Muscle layer of colon (tissue), 2 donors: ENCODE measurements around the gene HCN3.
"Not testable (repeated sequence)": the region's sequence is repeated elsewhere in the genome, so short reads cannot be mapped to it uniquely, and the experiment has no call there.

Experiments
- H3K27ac ChIP-seq: one replicate; pipeline ENCODE4 v1.7.0; 2013; ENCODE audit warnings: low read depth, mild to moderate bottlenecking, low read length, moderate library complexity
- H3K27me3 ChIP-seq, 2 donors: one replicate each; pipeline ENCODE4 v1.7.0; 2013; ENCODE audit warnings: low read length in 2 of 2, mild to moderate bottlenecking in 2 of 2; ENCODE audit not compliant: insufficient read depth in 2 of 2, control insufficient read depth in 1 of 2
- H3K36me3 ChIP-seq: one replicate; pipeline ENCODE4 v1.7.0; 2013; ENCODE audit warnings: mild to moderate bottlenecking, low read length; ENCODE audit not compliant: insufficient read depth
- H3K4me1 ChIP-seq: one replicate; pipeline ENCODE4 v1.7.0; 2013; ENCODE audit warnings: mild to moderate bottlenecking, low read length; ENCODE audit not compliant: insufficient read depth
- H3K4me3 ChIP-seq, 2 donors: one replicate each; pipeline ENCODE4 v1.7.0; 2013; ENCODE audit warnings: low read length in 2 of 2, low read depth in 1 of 2, mild to moderate bottlenecking in 1 of 2, moderate library complexity in 1 of 2
- H3K9ac ChIP-seq: one replicate; pipeline ENCODE4 v1.7.0; 2013; ENCODE audit warnings: low read length
- H3K9me3 ChIP-seq: one replicate; pipeline ENCODE4 v1.7.0; 2013; ENCODE audit warnings: mild to moderate bottlenecking, low read length
- donor health status: abdominal sarcoma.
- donor health status: Adenocarcinoma of cecum.

Gene HCN3

DNA sequence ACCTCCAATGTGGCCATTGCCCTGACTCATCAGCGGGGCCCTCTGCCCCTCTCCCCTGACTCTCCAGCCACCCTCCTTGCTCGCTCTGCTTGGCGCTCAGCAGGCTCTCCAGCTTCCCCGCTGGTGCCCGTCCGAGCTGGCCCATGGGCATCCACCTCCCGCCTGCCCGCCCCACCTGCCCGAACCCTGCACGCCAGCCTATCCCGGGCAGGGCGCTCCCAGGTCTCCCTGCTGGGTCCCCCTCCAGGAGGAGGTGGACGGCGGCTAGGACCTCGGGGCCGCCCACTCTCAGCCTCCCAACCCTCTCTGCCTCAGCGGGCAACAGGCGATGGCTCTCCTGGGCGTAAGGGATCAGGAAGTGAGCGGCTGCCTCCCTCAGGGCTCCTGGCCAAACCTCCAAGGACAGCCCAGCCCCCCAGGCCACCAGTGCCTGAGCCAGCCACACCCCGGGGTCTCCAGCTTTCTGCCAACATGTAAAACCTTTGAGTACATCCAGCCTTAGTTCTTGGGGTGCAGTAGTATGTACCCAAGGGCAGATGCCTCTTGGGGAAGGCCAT is 10.8 kb downstream of the HCN3 start:
- no peaks in the 10 kb centered on the region for H3K27me3 ChIP-seq
- H3K4me1 ChIP-seq = no peaks in the 10 kb centered on the region
- H3K36me3 ChIP-seq = no peaks in the 10 kb centered on the region
- no peak overlapping the region for H3K9ac ChIP-seq
- H3K4me3 ChIP-seq = no peak overlapping the region
- H3K27ac ChIP-seq = no peak overlapping the region
- no peaks in the 10 kb centered on the region for H3K9me3 ChIP-seq

DNA sequence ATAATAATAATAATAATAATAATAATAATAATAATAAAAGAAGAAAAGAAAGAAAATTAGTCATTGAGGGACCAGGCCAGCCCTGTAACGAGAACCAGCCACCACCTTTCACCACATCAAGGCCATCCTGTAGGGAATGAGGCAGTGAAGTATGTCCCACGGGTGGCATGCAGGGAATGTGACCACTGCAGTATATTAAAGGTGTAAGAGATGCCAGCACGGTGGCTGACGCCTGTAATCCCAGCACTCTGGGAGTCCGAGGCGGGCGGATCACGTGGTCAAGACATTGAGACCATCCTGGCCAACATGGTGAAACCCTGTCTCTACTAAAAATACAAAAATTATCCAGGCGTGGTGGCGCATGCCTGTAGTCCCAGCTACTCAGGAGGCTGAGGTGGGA is 13.7 kb downstream of the HCN3 start:
- H3K4me1 ChIP-seq, H3K36me3 ChIP-seq, H3K9me3 ChIP-seq, H3K9ac ChIP-seq, H3K4me3 ChIP-seq, H3K27ac ChIP-seq: not testable (repeated sequence)
- peaks cover 9 to 20% of the 10 kb centered on the region in 2 donors for H3K27me3 ChIP-seq

GRCh38 chr1:155293086-155293749 is 16.0 kb downstream of the HCN3 start:
- no peaks in the 10 kb centered on the region for H3K36me3 ChIP-seq
- H3K9me3 ChIP-seq = no peaks in the 10 kb centered on the region
- no peak overlapping the region for H3K4me3 ChIP-seq
- no peaks in the 10 kb centered on the region for H3K4me1 ChIP-seq
- H3K9ac ChIP-seq = no peak overlapping the region
- H3K27ac ChIP-seq = no peak overlapping the region
- peaks cover 11 to 32% of the 10 kb centered on the region in 2 donors for H3K27me3 ChIP-seq

- no peak overlapping the region for H3K27ac ChIP-seq
- H3K4me3 ChIP-seq = no peak overlapping the region
- no peak overlapping the region for H3K9ac ChIP-seq
- H3K9me3 ChIP-seq = no peaks in the 10 kb centered on the region
- no peaks in the 10 kb centered on the region for H3K36me3 ChIP-seq
- H3K4me1 ChIP-seq = no peaks in the 10 kb centered on the region
- H3K27me3 ChIP-seq = peaks cover 11 to 32% of the 10 kb centered on the region in 2 donors
These were observed 17.4 kb downstream of the HCN3 start for GRCh38 chr1:155294520-155295182.

GRCh38 chr1:155295183-155295941 is 18.1 kb downstream of the HCN3 start:
- H3K27me3 ChIP-seq = peaks cover 11 to 32% of the 10 kb centered on the region in 2 donors
- no peak overlapping the region for H3K9ac ChIP-seq
- no peak overlapping the region for H3K4me3 ChIP-seq

GRCh38 chr1:155295942-155296267 is 18.6 kb downstream of the HCN3 start:
- Histone ChIP-seq H3K9ac (no peak overlapping the region), H3K4me1 (no peaks in the 10 kb centered on the region), H3K27ac (no peak overlapping the region), H3K4me3 (no peak overlapping the region), H3K27me3 (peaks cover 11 to 32% of the 10 kb centered on the region in 2 donors), H3K36me3 (no peaks in the 10 kb centered on the region), H3K9me3 (no peaks in the 10 kb centered on the region)

More at GRCh38 chr1:155295183-155295941, 18.1 kb downstream of the HCN3 start:
- no peaks in the 10 kb centered on the region for H3K36me3 ChIP-seq
- H3K4me1 ChIP-seq = no peaks in the 10 kb centered on the region
- no peaks in the 10 kb centered on the region for H3K9me3 ChIP-seq
- no peak overlapping the region for H3K27ac ChIP-seq

GRCh38 chr1:155296661-155297060 is 19.4 kb downstream of the HCN3 start:
- H3K4me1 ChIP-seq = no peaks in the 10 kb centered on the region
- no peaks in the 10 kb centered on the region for H3K9me3 ChIP-seq
- H3K27ac ChIP-seq = no peak overlapping the region
- H3K9ac ChIP-seq = no peak overlapping the region
- H3K4me3 ChIP-seq = no peak overlapping the region
- no peaks in the 10 kb centered on the region for H3K36me3 ChIP-seq
- peaks cover 11 to 32% of the 10 kb centered on the region in 2 donors for H3K27me3 ChIP-seq

DNA sequence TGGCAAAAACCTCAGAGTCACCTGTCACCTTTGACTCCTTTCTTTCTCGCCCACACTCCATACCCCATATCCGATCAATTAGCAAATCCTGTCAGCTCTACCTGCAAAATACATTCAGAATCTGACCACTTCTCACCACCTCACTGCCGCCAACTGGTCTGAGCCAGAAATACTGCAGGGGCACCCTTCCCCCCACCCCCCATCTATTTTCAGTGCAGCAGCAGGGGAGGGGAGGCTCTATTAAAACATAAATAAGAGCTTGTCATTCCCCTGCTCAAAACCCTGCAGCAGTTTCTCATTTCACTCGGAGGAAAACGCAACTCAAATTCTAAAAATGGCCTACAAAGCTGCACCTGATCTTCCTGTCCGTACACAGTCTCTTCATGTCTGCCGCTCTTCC is 20.1 kb downstream of the HCN3 start:
- Histone ChIP-seq H3K4me1 (no peaks in the 10 kb centered on the region), H3K27me3 (peaks cover 11 to 32% of the 10 kb centered on the region in 2 donors), H3K36me3 (no peaks in the 10 kb centered on the region)

GRCh38 chr1:155300024-155300423 is 22.8 kb downstream of the HCN3 start:
- H3K9me3 ChIP-seq = no peaks in the 10 kb centered on the region
- no peak overlapping the region for H3K4me3 ChIP-seq
- H3K27me3 ChIP-seq = peaks cover 11 to 22% of the 10 kb centered on the region in 2 donors
- H3K36me3 ChIP-seq = no peaks in the 10 kb centered on the region
- no peaks in the 10 kb centered on the region for H3K4me1 ChIP-seq
- no peak overlapping the region for H3K27ac ChIP-seq
- H3K9ac ChIP-seq = no peak overlapping the region

More for the DNA sequence above, 20.1 kb downstream of the HCN3 start:
- no peak overlapping the region for H3K4me3 ChIP-seq
- no peak overlapping the region for H3K27ac ChIP-seq
- no peak overlapping the region for H3K9ac ChIP-seq
- no peaks in the 10 kb centered on the region for H3K9me3 ChIP-seq

DNA sequence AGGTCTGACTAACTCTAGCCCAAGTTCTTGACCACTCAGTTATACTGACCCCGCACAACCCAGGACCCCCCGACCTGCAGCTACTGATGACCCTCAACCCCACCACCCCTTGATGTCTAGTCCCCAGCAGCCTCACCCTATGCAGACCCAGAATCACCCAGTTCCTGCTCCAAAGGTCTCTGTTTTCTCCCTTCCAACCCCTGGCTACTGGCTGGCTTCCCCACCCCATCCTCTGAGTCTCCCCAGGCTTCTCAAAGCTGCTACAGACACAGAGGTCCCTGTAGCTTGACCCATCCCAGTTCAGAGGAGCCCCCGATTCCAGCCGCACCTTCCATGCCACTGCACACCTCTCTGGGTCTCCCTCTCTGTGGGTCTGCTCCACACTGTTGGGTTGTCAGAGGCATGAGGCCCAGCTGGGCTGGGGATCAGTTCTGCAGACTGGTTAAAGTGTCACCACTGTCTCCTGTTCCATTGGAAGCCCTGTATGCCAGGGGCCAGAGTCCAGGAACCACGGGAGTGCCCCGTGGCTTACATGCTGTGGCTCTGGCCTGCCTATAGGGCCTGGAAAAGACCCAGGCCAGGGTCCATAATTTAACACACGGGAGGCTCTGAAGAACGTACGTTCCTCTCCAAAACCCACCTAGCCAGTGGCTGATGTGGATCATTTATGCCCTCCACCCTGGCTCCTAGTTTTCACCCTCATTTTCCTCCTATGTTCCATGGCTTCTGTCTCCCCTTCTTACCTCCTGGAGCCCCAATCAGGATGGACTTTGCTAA is 23.5 kb downstream of the HCN3 start:
- no peaks in the 10 kb centered on the region for H3K4me1 ChIP-seq
- H3K9me3 ChIP-seq = no peaks in the 10 kb centered on the region
- no peak overlapping the region for H3K27ac ChIP-seq
- H3K4me3 ChIP-seq = no peak overlapping the region
- peaks cover 4 to 15% of the 10 kb centered on the region in 2 donors for H3K27me3 ChIP-seq
- no peak overlapping the region for H3K9ac ChIP-seq
- H3K36me3 ChIP-seq = no peaks in the 10 kb centered on the region

DNA sequence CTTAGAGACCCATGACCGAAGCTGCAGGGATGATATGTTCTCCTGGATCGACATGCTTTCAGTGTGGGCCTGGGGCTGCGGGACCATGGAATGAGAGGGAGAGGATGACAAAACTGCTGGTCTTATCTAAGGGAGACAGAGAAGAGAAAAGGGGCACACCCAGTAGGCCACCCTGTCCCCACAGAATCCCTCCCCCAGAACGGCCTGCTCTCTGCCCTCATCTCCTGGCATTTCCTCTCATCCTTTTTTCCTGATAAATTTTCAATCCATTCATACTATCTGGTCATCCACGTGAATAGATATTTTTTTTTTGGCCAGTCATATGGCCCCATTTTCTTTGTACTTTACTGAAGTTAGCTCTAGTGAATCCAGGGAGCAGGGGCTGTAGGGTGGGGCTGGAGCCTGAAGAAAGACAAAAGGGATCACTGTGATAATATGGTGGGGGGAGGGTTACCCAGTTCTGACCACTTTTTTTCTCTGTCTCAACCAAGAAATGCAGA is 24.1 kb downstream of the HCN3 start, which contains the start of gene PKLR:
Gene PKLR, minus strand, starts transcription at position 97 of the 500 bp plus-strand sequence. Its CDS starts 43 bp downstream, at position 54.
- Histone ChIP-seq H3K27me3 (peaks cover 0 to 10% of the 10 kb centered on the region in 2 donors), H3K9me3 (no peaks in the 10 kb centered on the region), H3K4me1 (no peaks in the 10 kb centered on the region), H3K4me3 (no peak within 1 kb of the TSS), H3K27ac (no peak within 1 kb of the TSS), H3K9ac (no peak within 1 kb of the TSS), H3K36me3 (no peaks in the 10 kb centered on the region)
